PC-9 (cell line): Measurements from ENCODE around the gene MRPS14.

Experiments used
- EZH2 ChIP-seq: fragments of 200-600 bp; sonication (generic); IDR thresholded peaks from 2 replicates; pipeline ENCODE4 v1.8.0; 2017; ENCODE audit warnings: antibody characterized with exemption, low read depth
- TF ChIP-seq, protein P1 (sequence below): fragments of 200-600 bp; sonication (generic); conservative IDR thresholded peaks from 2 replicates; pipeline ENCODE4 v1.6.1; 2017; ENCODE audit warnings: mixed run types, antibody characterized with exemption, mild to moderate bottlenecking, moderate library complexity

DNA sequence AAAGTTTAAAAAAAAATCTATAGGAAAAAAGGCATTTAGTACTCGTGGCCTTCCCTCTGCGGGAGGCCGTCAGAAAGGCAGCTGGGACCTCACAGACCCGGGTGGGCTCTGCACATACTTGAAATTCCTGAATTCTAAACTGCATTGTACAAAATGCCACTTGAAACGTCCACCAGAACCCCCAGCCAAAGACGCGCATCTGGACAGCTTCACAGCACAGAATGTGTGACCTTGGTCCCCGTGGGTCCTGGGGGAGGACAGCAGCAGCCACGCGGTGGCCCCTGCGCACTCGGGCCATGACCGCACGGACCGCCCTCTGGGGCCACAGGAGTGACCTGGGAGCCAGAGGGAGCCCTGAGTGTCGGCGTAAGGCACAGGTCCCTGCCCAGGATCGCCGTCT lies 20.6 kb upstream of the MRPS14 start:
- TF ChIP-seq, protein P1, sequence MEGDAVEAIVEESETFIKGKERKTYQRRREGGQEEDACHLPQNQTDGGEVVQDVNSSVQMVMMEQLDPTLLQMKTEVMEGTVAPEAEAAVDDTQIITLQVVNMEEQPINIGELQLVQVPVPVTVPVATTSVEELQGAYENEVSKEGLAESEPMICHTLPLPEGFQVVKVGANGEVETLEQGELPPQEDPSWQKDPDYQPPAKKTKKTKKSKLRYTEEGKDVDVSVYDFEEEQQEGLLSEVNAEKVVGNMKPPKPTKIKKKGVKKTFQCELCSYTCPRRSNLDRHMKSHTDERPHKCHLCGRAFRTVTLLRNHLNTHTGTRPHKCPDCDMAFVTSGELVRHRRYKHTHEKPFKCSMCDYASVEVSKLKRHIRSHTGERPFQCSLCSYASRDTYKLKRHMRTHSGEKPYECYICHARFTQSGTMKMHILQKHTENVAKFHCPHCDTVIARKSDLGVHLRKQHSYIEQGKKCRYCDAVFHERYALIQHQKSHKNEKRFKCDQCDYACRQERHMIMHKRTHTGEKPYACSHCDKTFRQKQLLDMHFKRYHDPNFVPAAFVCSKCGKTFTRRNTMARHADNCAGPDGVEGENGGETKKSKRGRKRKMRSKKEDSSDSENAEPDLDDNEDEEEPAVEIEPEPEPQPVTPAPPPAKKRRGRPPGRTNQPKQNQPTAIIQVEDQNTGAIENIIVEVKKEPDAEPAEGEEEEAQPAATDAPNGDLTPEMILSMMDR = no peak
- TF ChIP-seq EZH2 = no peak
